ENCODE results near the gene NR1I2.

The NR1I2 gene

GRCh38 chr3:119781330-119782198 is at the start of gene NR1I2:
NR1I2 (plus strand) TSS chr3:119782101.
- no peak for DNase-seq

- DNase-seq, result no peak
These were observed 48.1 kb upstream of the NR1I2 start for GRCh38 chr3:119733812-119734211.

GRCh38 chr3:119738741-119739140 is 43.2 kb upstream of the NR1I2 start:
- DNase-seq, result no peak

- no peak for DNase-seq
These were observed 40.0 kb upstream of the NR1I2 start for GRCh38 chr3:119741657-119742590.

- no peak for DNase-seq
These were observed 38.0 kb upstream of the NR1I2 start for GRCh38 chr3:119743921-119744320.

- no peak for DNase-seq
These were observed 36.0 kb upstream of the NR1I2 start for GRCh38 chr3:119745942-119746341.

- no peak for DNase-seq
These were observed 35.5 kb upstream of the NR1I2 start for GRCh38 chr3:119746423-119746822.

- no peak for DNase-seq
These were observed 34.5 kb upstream of the NR1I2 start for GRCh38 chr3:119747357-119747756.

- DNase-seq, result no peak
These were observed 32.9 kb upstream of the NR1I2 start for GRCh38 chr3:119748991-119749390.

- no peak for DNase-seq
These were observed 30.5 kb upstream of the NR1I2 start for GRCh38 chr3:119751423-119751822.

GRCh38 chr3:119759962-119760361 is 21.9 kb upstream of the NR1I2 start:
- no peak for DNase-seq

GRCh38 chr3:119762876-119763275 is 19.0 kb upstream of the NR1I2 start:
- DNase-seq, result no peak

GRCh38 chr3:119763466-119763865 is 18.4 kb upstream of the NR1I2 start:
- DNase-seq, result no peak

GRCh38 chr3:119765239-119765638 is 16.7 kb upstream of the NR1I2 start:
- no peak for DNase-seq

- DNase-seq, result no peak
These were observed 13.8 kb upstream of the NR1I2 start for GRCh38 chr3:119767936-119768601.

- DNase-seq, result no peak
These were observed 13.1 kb upstream of the NR1I2 start for GRCh38 chr3:119768668-119769393.

- DNase-seq, result no peak
These were observed 12.3 kb upstream of the NR1I2 start for GRCh38 chr3:119769394-119770149.

GRCh38 chr3:119774444-119774843 is 7.5 kb upstream of the NR1I2 start:
- no peak for DNase-seq

GRCh38 chr3:119776304-119776703 is 5.6 kb upstream of the NR1I2 start:
- no peak for DNase-seq

- no peak for DNase-seq
These were observed 3.7 kb upstream of the NR1I2 start for GRCh38 chr3:119778176-119778575.

GRCh38 chr3:119778811-119779210 is 3.1 kb upstream of the NR1I2 start:
- DNase-seq, result no peak

Measured in activated CD4-positive, CD25-positive, alpha-beta regulatory T cell (primary cell).